H9 (cell line): Measurements from ENCODE around the gene ADCY5. TPM values are rescaled to one million over a fixed set of nuclear protein-coding genes. Genes with fewer than 3 reads are reported as not detected.

Source experiments
- DNase-seq: peaks from one replicate; pipeline ENCODE4 v3.0.0-alpha.2; 2017
- H2AFZ ChIP-seq: one replicate; pipeline ENCODE4 v1.6.1; 2013; ENCODE audit warnings: mild to moderate bottlenecking, low read length, control low read depth, moderate library complexity
- H2AK5ac ChIP-seq: 2 replicates; pipeline ENCODE4 v1.6.1; 2013; ENCODE audit warnings: low read length, control low read depth, mixed read lengths; ENCODE audit not compliant: insufficient read length
- H2BK120ac ChIP-seq: one replicate; pipeline ENCODE4 v1.6.1; 2013; ENCODE audit warnings: low read depth, mild to moderate bottlenecking, low read length, control low read depth, inconsistent platforms; ENCODE audit not compliant: poor library complexity, severe bottlenecking
- H2BK12ac ChIP-seq: 2 replicates; pipeline ENCODE4 v1.6.1; 2013; ENCODE audit warnings: low read length, control low read depth, mixed read lengths, low read depth; ENCODE audit not compliant: insufficient read length
- H2BK15ac ChIP-seq: 2 replicates; pipeline ENCODE4 v1.6.1; 2013; ENCODE audit warnings: low read depth, low read length, control low read depth
- H2BK20ac ChIP-seq: one replicate; pipeline ENCODE4 v1.6.1; 2013; ENCODE audit warnings: low read depth, mild to moderate bottlenecking, low read length, control low read depth, inconsistent platforms; ENCODE audit not compliant: poor library complexity, severe bottlenecking
- H2BK5ac ChIP-seq: 2 replicates; pipeline ENCODE4 v1.6.1; 2013; ENCODE audit warnings: low read length, control low read depth, mixed read lengths; ENCODE audit not compliant: insufficient read length
- H3K14ac ChIP-seq: 2 replicates; pipeline ENCODE4 v1.6.1; 2013; ENCODE audit warnings: low read length, control low read depth; ENCODE audit not compliant: insufficient read depth
- H3K18ac ChIP-seq: 2 replicates; pipeline ENCODE4 v1.6.1; 2013; ENCODE audit warnings: low read depth, mild to moderate bottlenecking, mixed read lengths, low read length, control low read depth; ENCODE audit not compliant: insufficient read length
- H3K23ac ChIP-seq: 2 replicates; pipeline ENCODE4 v1.6.1; 2013; ENCODE audit warnings: low read length, control low read depth, mixed read lengths, low read depth; ENCODE audit not compliant: insufficient read length
- H3K23me2 ChIP-seq: 2 replicates; pipeline ENCODE4 v1.6.1; 2013; ENCODE audit warnings: low read depth, mild to moderate bottlenecking, mixed read lengths, low read length, control low read depth; ENCODE audit not compliant: insufficient read length, poor library complexity, severe bottlenecking
- H3K27ac ChIP-seq: 2 replicates; pipeline ENCODE4 v1.5.1; 2013; ENCODE audit warnings: low read length, control low read depth, mixed read lengths, low read depth; ENCODE audit not compliant: insufficient read length
- H3K27me3 ChIP-seq: 2 replicates; pipeline ENCODE4 v1.6.1; 2013; ENCODE audit warnings: low read length, control low read depth, inconsistent platforms; ENCODE audit not compliant: insufficient read depth
- H3K4ac ChIP-seq: 2 replicates; pipeline ENCODE4 v1.6.1; 2013; ENCODE audit warnings: low read depth, mild to moderate bottlenecking, control low read depth, inconsistent platforms, low read length, moderate library complexity
- H3K4me1 ChIP-seq: 2 replicates; pipeline ENCODE4 v1.6.1; 2013; ENCODE audit warnings: low read length, control low read depth, inconsistent platforms; ENCODE audit not compliant: insufficient read depth
- H3K4me2 ChIP-seq: 2 replicates; pipeline ENCODE4 v1.6.1; 2013; ENCODE audit warnings: low read length, control low read depth, mixed read lengths; ENCODE audit not compliant: insufficient read length, insufficient read depth
- H3K56ac ChIP-seq: 2 replicates; pipeline ENCODE4 v1.6.1; 2013; ENCODE audit warnings: low read depth, mild to moderate bottlenecking, mixed read lengths, low read length, control low read depth; ENCODE audit not compliant: insufficient read length
- H3K79me1 ChIP-seq: 2 replicates; pipeline ENCODE4 v1.6.1; 2013; ENCODE audit warnings: low read depth, mild to moderate bottlenecking, moderate library complexity, low read length, control low read depth, inconsistent platforms; ENCODE audit not compliant: insufficient read depth, poor library complexity, severe bottlenecking
- H3K79me2 ChIP-seq: 2 replicates; pipeline ENCODE4 v1.6.1; 2013; ENCODE audit warnings: low read length, control low read depth, inconsistent platforms; ENCODE audit not compliant: insufficient read depth
- H3K9ac ChIP-seq: 2 replicates; pipeline ENCODE4 v1.6.1; 2013; ENCODE audit warnings: low read length, control low read depth, mixed read lengths; ENCODE audit not compliant: insufficient read length; ENCODE audit errors: extremely low read depth
- H3K9me3 ChIP-seq: one replicate; pipeline ENCODE4 v1.6.1; 2013; ENCODE audit warnings: low read depth, low read length, inconsistent platforms; ENCODE audit not compliant: control insufficient read depth
- H3T11ph ChIP-seq: one replicate; pipeline ENCODE4 v1.6.1; 2013; ENCODE audit warnings: mild to moderate bottlenecking, low read length, control low read depth, inconsistent platforms
- H4K20me1 ChIP-seq: one replicate; pipeline ENCODE4 v1.6.1; 2013; ENCODE audit not compliant: control insufficient read depth, insufficient read length, insufficient read depth
- H4K5ac ChIP-seq: 2 replicates; pipeline ENCODE4 v1.6.1; 2013; ENCODE audit warnings: low read depth, mild to moderate bottlenecking, mixed read lengths, low read length, control low read depth; ENCODE audit not compliant: insufficient read length
- H4K8ac ChIP-seq: replicated peaks from 2 replicates; pipeline ENCODE4 v1.6.1; 2013; ENCODE audit warnings: low read length, control low read depth, mixed read lengths, low read depth; ENCODE audit not compliant: insufficient read length
- H4K91ac ChIP-seq: 2 replicates; pipeline ENCODE4 v1.6.1; 2013; ENCODE audit warnings: low read depth, mild to moderate bottlenecking, moderate library complexity, mixed read lengths, low read length, control low read depth; ENCODE audit not compliant: insufficient read length
- H3K27ac Mint-ChIP-seq, 3 experiments: 2 replicates in 2 of 3; 3 replicates in 1 of 3; pipeline ENCODE4 v1.8.0; 2020 to 2021; ENCODE audit warnings: mixed read lengths in 3 of 3, mild to moderate bottlenecking in 1 of 3, moderate library complexity in 1 of 3
- H3K27me3 Mint-ChIP-seq: 2 replicates; pipeline ENCODE4 v1.8.0; 2021; ENCODE audit warnings: low read depth, mild to moderate bottlenecking, moderate library complexity, mixed read lengths
- H3K36me3 Mint-ChIP-seq, 3 experiments: 2 replicates in 2 of 3; 3 replicates in 1 of 3; pipeline ENCODE4 v1.8.0; 2020 to 2021; ENCODE audit warnings: low read depth in 3 of 3, mixed read lengths in 3 of 3; ENCODE audit not compliant: insufficient read depth in 1 of 3
- H3K4me1 Mint-ChIP-seq, 2 experiments: 2 replicates each; pipeline ENCODE4 v1.8.0; 2020; ENCODE audit warnings: mixed read lengths in 2 of 2
- H3K4me3 Mint-ChIP-seq, 2 experiments: 2 replicates in 1 of 2; 3 replicates in 1 of 2; pipeline ENCODE4 v1.8.0; 2020 to 2021; ENCODE audit warnings: mild to moderate bottlenecking in 2 of 2, mixed read lengths in 2 of 2, moderate library complexity in 1 of 2
- H3K9me3 Mint-ChIP-seq, 2 experiments: 2 replicates in 1 of 2; 3 replicates in 1 of 2; pipeline ENCODE4 v1.8.0; 2020; ENCODE audit warnings: mild to moderate bottlenecking in 2 of 2, mixed read lengths in 2 of 2, moderate library complexity in 1 of 2
- CTCF ChIP-seq: fragments of 200-600 bp; sonication (generic); conservative IDR thresholded peaks from 3 replicates; pipeline ENCODE4 v1.8.0; 2021; ENCODE audit warnings: antibody characterized with exemption, mild to moderate bottlenecking
- WGBS: extraction: QIAGEN DNeasy Blood & Tissue Kit; methylation state at CpG from one replicate; pipeline ENCODE4 v1.1.7; 2013; ENCODE audit warnings: missing lambda C conversion rate, low lambda C conversion rate, mixed read lengths; ENCODE audit not compliant: insufficient read length; ENCODE audit errors: extremely low coverage; 5-methylcytosine and 5-hydroxymethylcytosine counted together
- total RNA-seq: library from RNA; stranded (reverse); gene quantifications from 2 replicates; pipeline ENCODE4 v1.2.1, GENCODE V29; 2021

Gene ADCY5
- total RNA-seq, 1 experiment from 2014 or later: 5.0 TPM

GRCh38 chr3:123457841-123458240 is 9.0 kb upstream of the ADCY5 start:
- Histone ChIP-seq H3K4me1 (peaks cover 12% of the 10 kb centered on the region), H2AFZ (no peak overlapping the region), H4K5ac (no peak overlapping the region), H2BK120ac (no peak overlapping the region), H3K4ac (no peak overlapping the region), H3K27me3 (no peaks in the 10 kb centered on the region), H3K9ac (no peak overlapping the region), H2BK12ac (no peak overlapping the region), H3K4me2 (no peak overlapping the region), H3K56ac (no peak overlapping the region), H2BK20ac (no peak overlapping the region), H3K23ac (no peak overlapping the region), H3T11ph (no peak overlapping the region), H3K79me1 (no peaks in the 10 kb centered on the region), H3K23me2 (no peaks in the 10 kb centered on the region), H2AK5ac (no peak overlapping the region), H3K79me2 (no peaks in the 10 kb centered on the region), H4K8ac (no peak overlapping the region), H3K14ac (no peak overlapping the region), H2BK15ac (no peak overlapping the region), H4K91ac (no peak overlapping the region), H3K9me3 (no peaks in the 10 kb centered on the region), H2BK5ac (no peak overlapping the region), H3K18ac (no peak overlapping the region), H3K27ac (no peak overlapping the region), H4K20me1 (no peaks in the 10 kb centered on the region)
- whole genome bisulfite sequencing: no CpG with 5 or more reads among the region's 1 CpG
- H3K27me3 Mint-ChIP-seq: peaks cover 16% of the 10 kb centered on the region
- no peak overlapping the region for H3K27ac Mint-ChIP-seq
- peak; percentile 60 for DNase-seq
- 0 out of 5 replicates have a peak overlapping the region, but pooled peaks of 1 of the 2 experiments have one; percentile 4 for H3K4me3 Mint-ChIP-seq
- no peaks in the 10 kb centered on the region; a peak in 1 of 7 replicates for H3K36me3 Mint-ChIP-seq
- no peak for TF ChIP-seq CTCF
- peaks cover 28 to 31% of the 10 kb centered on the region in 2 experiments for H3K4me1 Mint-ChIP-seq
- no peaks in the 10 kb centered on the region; a peak in 1 of 5 replicates for H3K9me3 Mint-ChIP-seq
